Erythroblast (primary cell): ENCODE results near the gene PLCL2.

Experiments
- GATA1 ChIP-seq: IDR thresholded peaks from 2 replicates; pipeline ENCODE4 v1.6.1; 2011; ENCODE audit warnings: low read depth, mild to moderate bottlenecking, control low read depth, low read length, moderate library complexity
- POLR2A ChIP-seq: IDR thresholded peaks from 2 replicates; pipeline ENCODE4 v1.6.1; 2011; ENCODE audit warnings: mild to moderate bottlenecking, low read length

DNA sequence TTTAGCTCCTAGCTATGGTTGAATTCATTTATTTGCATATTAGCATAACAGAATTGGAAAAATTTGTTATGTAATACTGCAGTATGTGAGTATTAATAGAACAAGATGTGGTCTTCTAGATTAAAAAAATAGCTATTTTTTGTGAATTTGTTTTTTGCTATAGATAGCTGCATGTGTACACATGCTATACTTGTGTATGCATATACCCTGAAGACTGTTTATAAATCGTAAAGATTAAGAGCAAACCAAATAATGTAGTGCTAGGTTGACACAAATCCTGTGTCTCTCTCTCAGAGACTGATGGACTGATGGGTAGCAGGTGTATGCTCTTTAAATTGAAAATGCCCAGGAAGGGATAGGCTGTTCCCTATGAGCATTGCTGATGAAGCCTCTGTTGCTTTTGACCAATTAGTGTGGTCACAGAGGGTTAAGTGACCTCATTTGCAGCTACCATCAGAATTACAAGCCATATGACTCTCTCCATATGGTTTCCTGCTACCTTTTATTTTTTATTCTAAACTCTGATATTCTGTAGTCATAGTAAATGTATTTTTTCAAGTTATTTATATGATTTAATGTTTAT is 9.0 kb downstream of the PLCL2 start:
- TF ChIP-seq POLR2A (no peak), GATA1 (no peak)
